HuH-7 (cell line): ENCODE results near the gene SLC11A1.
A peak's percentile ranks its signal among the peaks of the same experiment; 100 is the strongest.

ENCODE experiments used
- DNase-seq: peaks from one replicate; pipeline ENCODE4 v3.0.0; 2011; ENCODE audit warnings: low spot score

The SLC11A1 gene

DNA sequence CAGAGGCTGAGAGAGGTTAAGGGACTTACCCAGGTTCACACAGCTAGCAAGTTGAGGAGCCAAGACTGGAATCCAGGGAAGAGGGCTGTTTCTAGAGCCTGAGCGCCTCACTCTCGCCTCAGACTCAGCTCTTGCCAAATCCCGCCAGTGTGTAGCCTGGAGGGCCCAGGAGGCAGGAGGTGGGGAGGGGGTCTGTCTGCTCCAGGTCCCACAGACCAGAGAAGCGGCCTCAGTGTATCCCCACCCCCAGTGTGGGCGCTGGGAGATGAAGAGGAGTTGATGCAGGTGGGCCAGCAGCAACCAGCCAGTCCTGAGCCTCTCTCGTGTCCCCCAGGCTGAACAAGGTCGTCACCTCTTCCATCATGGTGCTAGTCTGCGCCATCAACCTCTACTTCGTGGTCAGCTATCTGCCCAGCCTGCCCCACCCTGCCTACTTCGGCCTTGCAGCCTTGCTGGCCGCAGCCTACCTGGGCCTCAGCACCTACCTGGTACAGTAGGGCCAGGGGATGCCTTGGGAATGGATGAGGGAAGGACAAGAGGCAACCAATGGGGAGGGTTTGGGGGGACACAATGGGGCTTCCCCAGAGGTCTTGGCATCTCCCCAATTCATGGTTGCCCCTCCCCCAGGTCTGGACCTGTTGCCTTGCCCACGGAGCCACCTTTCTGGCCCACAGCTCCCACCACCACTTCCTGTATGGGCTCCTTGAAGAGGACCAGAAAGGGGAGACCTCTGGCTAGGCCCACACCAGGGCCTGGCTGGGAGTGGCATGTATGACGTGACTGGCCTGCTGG, 12.4 kb downstream of the SLC11A1 start:
- DNase-seq, result no peak

- DNase-seq, result no peak
Measured at GRCh38 chr2:218395090-218395444, 13.0 kb downstream of the SLC11A1 start.

GRCh38 chr2:218395456-218395825, 13.4 kb downstream of the SLC11A1 start:
- DNase-seq, result no peak

GRCh38 chr2:218395826-218396687, 14.0 kb downstream of the SLC11A1 start:
- DNase-seq, result peak; percentile 83

GRCh38 chr2:218396688-218397462, 14.8 kb downstream of the SLC11A1 start:
- no peak for DNase-seq

DNA sequence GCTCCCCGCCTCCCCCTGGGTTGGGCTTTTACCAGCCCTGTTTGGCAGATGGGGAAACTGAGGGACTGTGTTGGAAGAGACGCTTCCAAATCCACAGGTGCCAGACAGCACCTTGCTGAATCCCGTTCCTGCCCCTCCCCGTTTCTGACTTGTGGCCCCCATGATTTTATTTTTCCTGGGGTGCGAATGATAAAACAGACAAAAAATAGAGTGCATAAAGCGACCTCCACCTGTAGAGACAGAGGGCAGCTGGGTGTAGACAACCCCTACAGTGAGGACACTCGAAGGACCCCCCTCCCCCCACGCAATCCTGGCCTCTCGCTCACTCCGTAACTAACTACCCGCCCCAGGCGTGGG, 15.4 kb downstream of the SLC11A1 start:
- DNase-seq, result no peak

DNA sequence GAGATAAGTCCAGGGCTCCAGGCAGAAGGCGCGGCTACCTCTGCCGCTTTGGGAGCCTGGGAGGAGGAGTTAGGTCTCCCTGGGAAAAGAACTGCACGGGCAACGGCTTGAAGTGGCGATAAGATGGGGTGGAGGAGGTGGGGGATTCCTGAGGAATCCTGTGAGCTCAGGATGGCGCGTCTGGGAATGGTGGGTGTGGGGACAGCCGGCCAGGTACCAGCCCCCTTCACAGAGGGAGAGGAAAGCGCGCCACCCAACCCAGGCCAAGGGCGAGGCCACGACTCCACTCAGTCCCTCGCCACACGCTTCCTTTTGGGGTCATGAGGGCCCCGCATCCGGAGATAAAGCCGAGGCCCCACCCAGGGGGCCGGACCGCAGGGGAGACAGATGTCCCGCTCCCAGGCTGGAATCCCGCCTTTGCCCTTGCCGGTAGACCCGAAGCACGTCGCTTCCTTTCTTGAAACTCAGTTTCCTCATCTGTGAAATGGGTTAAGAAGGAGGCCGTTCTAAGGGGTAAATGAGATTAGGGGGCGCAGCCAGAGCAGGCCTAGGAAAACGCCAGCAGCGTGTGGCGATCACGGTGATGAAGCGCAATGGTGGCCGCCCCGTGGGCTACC, 15.9 kb downstream of the SLC11A1 start:
- DNase-seq, result peak; percentile 64

DNA sequence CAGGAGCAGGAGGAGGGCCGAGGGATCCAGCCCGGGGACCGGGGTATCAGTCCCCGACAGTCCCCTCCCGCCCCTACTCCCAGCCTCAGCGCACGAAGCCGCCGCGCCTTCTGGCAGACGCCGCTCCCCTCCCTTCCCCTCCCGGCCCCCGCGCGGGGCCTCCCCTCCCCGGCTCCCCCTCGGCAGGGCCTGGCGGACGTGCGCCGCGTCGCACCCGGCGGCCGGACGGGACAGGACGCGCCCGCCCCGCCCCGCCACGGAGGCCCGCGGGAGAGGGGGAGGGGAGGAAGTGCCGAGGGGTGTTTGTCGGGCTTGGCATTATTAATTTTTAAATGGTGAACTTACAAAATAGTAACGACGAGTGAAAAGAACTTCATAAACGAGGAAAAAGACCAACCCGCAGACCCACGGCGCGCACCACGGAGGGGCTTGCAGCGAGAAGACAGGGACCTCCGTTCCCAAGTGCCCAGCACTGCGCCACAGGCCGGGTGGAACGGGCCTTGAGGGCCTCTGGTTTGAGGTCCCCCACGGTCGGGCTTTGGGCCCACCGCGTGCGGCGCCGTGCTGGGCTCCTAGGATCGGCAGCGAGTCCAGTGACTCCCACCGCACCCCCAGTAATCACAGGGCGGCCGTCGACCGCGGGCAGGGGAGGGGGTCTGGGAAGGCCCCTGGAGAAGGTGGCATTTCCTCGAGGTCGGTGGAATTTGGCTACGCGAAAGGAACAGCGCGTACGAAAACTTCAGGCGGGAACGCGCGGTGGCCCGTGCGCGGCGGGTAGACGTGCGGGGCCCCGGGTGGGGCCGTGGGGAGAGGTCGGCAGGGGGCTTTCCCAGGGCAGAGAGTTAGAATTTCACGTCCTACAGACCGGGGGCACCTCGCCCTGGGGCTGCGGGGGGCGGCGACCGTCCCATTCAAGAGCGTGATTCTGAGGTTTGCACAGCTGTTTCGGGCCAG, 16.6 kb downstream of the SLC11A1 start:
- peak; percentile 59 for DNase-seq

GRCh38 chr2:218399391-218400166, 17.5 kb downstream of the SLC11A1 start, which contains the start of gene CTDSP1:
TSS of gene CTDSP1 (plus strand) at chr2:218399868. CDS start at chr2:218400091, 223 bp downstream.
- DNase-seq, result peak; percentile 89

- DNase-seq, result peak; percentile 63
Measured at GRCh38 chr2:218400167-218400929, 18.3 kb downstream of the SLC11A1 start.

DNA sequence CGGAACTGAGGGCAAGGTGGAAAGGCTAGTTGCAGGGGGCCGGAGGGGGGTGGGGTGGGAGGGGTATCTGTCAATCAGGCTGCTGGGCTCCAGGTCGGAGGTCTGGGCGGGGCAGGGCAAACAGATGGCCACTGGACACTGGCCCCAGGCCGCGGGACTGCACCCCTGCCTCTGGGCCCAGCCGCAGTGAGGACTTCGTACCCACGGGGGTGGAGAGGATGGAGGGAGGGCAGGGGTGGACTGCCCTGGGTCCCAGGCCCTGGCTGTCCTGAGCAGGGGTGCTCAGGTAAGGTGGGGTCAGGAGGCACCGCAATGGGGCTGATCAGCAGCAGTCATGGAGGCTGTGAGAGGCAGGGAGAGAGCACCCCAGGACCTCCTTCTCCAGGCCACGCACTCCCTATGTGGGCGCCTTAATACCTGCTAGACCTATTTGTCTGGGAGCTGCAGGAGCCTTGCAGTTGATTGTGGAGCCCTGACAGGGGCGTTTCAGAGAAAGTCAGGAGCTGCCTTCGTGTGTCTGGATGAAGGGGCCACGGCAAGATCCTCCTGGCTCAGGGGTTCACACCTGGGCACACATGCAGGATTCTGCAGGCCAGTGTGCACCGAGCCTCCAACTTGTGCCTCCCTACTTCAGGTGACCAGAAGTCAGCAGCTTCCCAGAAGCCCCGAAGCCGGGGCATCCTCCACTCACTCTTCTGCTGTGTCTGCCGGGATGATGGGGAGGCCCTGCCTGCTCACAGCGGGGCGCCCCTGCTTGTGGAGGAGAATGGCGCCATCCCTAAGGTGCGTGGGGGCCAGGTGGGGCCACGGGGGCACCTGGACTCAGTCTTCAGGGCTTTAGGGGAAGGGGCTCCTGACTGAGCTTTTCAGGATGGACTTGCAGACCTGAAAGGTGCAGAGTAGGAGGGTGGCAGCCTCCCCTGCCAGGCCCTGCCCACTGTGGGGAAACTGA, 19.1 kb downstream of the SLC11A1 start:
- DNase-seq, result peak; percentile 93

GRCh38 chr2:218401890-218402289, 19.8 kb downstream of the SLC11A1 start:
- DNase-seq, result no peak

- no peak for DNase-seq
Measured at GRCh38 chr2:218402491-218402901, 20.4 kb downstream of the SLC11A1 start.

DNA sequence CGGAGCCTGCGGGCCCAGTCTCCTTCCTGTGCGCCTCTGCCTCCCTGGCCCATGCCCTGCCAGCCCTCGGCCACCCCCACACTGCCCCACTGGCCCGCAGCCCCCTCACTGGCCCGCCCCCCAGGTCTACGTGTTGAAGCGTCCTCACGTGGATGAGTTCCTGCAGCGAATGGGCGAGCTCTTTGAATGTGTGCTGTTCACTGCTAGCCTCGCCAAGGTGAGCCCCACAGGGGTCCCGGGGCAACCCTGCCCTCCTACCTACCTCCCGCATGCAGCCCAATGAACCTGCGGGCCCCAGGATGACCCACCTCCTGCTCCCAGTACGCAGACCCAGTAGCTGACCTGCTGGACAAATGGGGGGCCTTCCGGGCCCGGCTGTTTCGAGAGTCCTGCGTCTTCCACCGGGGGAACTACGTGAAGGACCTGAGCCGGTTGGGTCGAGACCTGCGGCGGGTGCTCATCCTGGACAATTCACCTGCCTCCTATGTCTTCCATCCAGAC, 20.9 kb downstream of the SLC11A1 start:
- no peak for DNase-seq

- DNase-seq, result no peak
Measured at GRCh38 chr2:218403810-218404209, 21.7 kb downstream of the SLC11A1 start.

DNA sequence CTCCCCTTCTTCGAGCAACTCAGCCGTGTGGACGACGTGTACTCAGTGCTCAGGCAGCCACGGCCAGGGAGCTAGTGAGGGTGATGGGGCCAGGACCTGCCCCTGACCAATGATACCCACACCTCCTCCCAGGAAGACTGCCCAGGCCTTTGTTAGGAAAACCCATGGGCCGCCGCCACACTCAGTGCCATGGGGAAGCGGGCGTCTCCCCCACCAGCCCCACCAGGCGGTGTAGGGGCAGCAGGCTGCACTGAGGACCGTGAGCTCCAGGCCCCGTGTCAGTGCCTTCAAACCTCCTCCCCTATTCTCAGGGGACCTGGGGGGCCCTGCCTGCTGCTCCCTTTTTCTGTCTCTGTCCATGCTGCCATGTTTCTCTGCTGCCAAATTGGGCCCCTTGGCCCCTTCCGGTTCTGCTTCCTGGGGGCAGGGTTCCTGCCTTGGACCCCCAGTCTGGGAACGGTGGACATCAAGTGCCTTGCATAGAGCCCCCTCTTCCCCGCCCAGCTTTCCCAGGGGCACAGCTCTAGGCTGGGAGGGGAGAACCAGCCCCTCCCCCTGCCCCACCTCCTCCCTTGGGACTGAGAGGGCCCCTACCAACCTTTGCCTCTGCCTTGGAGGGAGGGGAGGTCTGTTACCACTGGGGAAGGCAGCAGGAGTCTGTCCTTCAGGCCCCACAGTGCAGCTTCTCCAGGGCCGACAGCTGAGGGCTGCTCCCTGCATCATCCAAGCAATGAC, 22.4 kb downstream of the SLC11A1 start:
- no peak for DNase-seq

GRCh38 chr2:218405086-218405745, 23.1 kb downstream of the SLC11A1 start:
- no peak for DNase-seq
